Aortic smooth muscle cell (primary cell): ENCODE measurements around the gene CAPZA2. TPM values are rescaled to one million over a fixed set of nuclear protein-coding genes. Genes with fewer than 3 reads are reported as not detected.

Source experiments
- total RNA-seq: library from RNA; depleted of rRNA; stranded (reverse); fragments of >200 nt; gene quantifications from 2 replicates; pipeline ENCODE4 v1.2.3, GENCODE V29; 2014

CAPZA2 gene
- total RNA-seq = 147 and 191 TPM in 2 replicates

GRCh38 chr7:116862234-116862950 is at the start of gene CAPZA2:
TSS of gene CAPZA2 (plus strand) at chr7:116862587. CDS start at chr7:116862612, 25 bp downstream.

DNA sequence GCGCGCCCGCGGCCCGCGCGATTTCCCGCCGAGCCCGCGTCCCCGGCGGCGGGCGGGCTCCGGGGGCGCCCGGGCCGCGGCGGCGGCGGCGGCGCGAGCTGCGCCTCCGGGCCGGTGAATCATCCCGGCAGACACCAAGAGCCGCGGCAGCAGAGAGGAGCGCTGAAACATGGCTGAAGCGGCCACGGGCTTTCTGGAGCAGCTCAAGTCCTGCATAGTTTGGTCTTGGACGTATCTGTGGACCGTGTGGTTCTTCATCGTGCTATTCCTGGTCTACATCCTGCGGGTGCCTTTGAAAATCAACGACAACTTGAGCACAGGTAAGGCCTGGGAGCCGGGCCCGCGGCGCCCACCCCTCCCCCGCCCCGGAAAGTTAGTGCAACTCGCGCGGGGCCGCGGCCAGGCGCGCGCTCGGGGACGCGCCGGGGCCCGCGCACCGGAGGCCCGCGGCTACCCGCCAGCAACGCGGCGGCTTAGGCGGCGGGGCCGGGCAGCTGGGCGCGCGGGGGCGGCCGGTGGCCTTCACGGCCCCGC is 91.1 kb downstream of the CAPZA2 start, which contains the start of gene ST7:
Gene ST7 (plus strand): TSS at position 130 of the 534 bp plus-strand sequence. CDS start 40 bp downstream, at position 170.

Other genes starting within 250 kb of the CAPZA2 start
- 18.9 and 34.7 TPM in 2 replicates for gene MET, start 190.4 kb upstream of the CAPZA2 start, total RNA-seq
- 15.9 and 18.2 TPM in 2 replicates for gene ST7, start 90.9 kb downstream of the CAPZA2 start, total RNA-seq